Kidney epithelial cell (primary cell): ENCODE results near the gene PTPN4. TPM values are rescaled to one million over a fixed set of nuclear protein-coding genes. Genes with fewer than 3 reads are reported as not detected.

Experiments used
- DNase-seq: peaks from one replicate; pipeline ENCODE4 v3.0.0-alpha.2; 2010; ENCODE audit warnings: low read depth
- H3K27me3 ChIP-seq: 2 replicates; pipeline ENCODE4 v1.6.0; 2011; ENCODE audit warnings: low read length; ENCODE audit not compliant: control insufficient read depth, insufficient read depth
- H3K36me3 ChIP-seq: 2 replicates; pipeline ENCODE4 v1.5.1; 2011; ENCODE audit warnings: low read length; ENCODE audit not compliant: control insufficient read depth, insufficient read depth
- H3K4me3 ChIP-seq: 2 replicates; pipeline ENCODE4 v1.5.1; 2011; ENCODE audit warnings: low read depth, mild to moderate bottlenecking, control low read depth, low read length
- total RNA-seq: library from RNA; depleted of rRNA; stranded (reverse); fragments of >200 nt; gene quantifications from 2 replicates; pipeline ENCODE4 v1.2.3, GENCODE V29; 2015
- TF ChIP-seq, protein P1 (sequence below): IDR thresholded peaks from 2 replicates; pipeline ENCODE4 v1.5.1; 2011; ENCODE audit warnings: mild to moderate bottlenecking, moderate library complexity, low read length, control low read depth, inconsistent platforms; ENCODE audit not compliant: insufficient read depth, poor library complexity, severe bottlenecking

PTPN4 gene
- total RNA-seq, 1 donor from 2014 or later = 11.5 TPM

DNA sequence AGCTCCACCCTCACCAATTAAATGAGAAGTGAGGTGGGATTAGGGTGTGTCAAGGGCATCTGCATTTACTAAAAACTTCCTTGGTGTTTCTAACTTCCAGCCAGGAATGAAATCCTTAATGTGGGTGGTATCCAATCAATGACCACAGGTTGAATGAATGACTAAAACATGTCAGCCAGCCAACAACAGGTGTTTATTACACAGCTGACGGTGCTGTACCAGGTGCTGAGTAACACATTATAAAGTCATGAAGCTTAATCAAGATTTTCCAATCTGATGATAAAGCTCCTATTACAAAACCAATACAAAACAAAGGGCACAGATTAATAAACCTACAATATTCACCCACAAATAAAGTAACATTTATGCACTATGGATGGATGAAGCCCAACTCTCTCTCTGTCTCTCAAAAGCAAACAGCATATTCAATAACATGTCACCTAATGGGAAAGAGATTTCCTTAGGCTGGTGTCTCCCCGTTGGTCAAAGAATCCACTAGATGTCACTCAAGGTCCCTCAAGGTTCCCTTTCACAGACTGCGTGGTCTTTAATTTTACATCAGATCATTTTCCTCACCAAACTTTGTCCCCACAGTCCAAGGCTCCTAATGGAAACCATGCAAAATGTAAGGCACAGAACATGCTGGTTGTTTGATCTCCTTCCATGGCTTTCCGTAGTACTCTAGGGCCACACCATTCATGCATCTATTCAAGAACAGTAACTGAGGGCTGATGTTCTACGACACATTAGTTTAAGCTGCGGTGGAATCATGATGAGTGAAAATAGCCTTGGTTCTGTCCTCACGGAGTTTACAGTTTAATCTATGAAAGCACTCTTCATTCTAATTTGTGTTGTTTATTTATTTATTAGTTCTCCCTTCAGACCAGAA is 6.4 kb upstream of the PTPN4 start:
- Histone ChIP-seq H3K4me3 (no peak overlapping the region), H3K36me3 (no peaks in the 10 kb centered on the region), H3K27me3 (no peaks in the 10 kb centered on the region)
- DNase-seq = no peak
- TF ChIP-seq, protein P1, sequence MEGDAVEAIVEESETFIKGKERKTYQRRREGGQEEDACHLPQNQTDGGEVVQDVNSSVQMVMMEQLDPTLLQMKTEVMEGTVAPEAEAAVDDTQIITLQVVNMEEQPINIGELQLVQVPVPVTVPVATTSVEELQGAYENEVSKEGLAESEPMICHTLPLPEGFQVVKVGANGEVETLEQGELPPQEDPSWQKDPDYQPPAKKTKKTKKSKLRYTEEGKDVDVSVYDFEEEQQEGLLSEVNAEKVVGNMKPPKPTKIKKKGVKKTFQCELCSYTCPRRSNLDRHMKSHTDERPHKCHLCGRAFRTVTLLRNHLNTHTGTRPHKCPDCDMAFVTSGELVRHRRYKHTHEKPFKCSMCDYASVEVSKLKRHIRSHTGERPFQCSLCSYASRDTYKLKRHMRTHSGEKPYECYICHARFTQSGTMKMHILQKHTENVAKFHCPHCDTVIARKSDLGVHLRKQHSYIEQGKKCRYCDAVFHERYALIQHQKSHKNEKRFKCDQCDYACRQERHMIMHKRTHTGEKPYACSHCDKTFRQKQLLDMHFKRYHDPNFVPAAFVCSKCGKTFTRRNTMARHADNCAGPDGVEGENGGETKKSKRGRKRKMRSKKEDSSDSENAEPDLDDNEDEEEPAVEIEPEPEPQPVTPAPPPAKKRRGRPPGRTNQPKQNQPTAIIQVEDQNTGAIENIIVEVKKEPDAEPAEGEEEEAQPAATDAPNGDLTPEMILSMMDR = peak; percentile 68

DNA sequence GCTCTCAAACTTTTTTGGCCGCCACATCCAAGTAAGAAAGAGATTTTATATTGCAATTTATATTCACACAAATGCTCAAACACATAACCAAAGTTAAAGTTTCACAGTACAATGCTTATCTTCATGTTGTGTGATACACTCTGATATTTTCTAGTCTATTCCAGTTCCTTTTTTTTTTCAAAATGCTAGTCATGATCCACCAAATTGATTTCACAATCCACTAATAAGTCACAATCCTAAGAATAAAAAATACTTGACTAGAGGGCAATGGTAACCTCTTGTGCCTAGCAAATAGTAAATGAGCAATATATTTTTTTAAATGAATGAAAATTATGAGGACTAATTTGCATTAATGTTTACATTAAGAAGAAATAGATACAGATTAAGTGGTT is 5.8 kb upstream of the PTPN4 start:
- no peaks in the 10 kb centered on the region for H3K36me3 ChIP-seq
- TF ChIP-seq, protein P1 = no peak
- DNase-seq = no peak

DNA sequence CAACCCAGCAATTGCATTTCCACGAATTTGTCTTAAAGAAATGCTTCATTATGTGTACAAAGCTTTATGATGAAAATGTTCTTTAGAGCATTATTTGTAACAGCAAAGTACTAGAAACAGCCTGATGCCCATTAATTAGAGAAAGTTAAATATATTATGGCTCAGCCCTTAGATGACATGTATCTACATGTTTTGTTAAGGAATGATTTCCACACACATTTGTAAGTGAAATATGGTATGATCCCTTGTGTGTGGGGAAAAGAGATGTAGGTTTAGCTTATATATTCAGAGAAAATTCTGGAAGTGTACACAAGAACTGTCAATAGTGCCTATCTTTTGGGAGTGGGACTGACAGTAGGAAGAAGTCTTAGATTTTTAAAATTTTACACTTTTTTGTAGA is 3.8 kb upstream of the PTPN4 start:
- DNase-seq = no peak
- Histone ChIP-seq H3K4me3 (no peak overlapping the region), H3K27me3 (no peaks in the 10 kb centered on the region), H3K36me3 (no peaks in the 10 kb centered on the region)
- TF ChIP-seq, protein P1 = no peak

More for the DNA sequence above, 5.8 kb upstream of the PTPN4 start:
- no peak overlapping the region for H3K4me3 ChIP-seq
- no peaks in the 10 kb centered on the region for H3K27me3 ChIP-seq

DNA sequence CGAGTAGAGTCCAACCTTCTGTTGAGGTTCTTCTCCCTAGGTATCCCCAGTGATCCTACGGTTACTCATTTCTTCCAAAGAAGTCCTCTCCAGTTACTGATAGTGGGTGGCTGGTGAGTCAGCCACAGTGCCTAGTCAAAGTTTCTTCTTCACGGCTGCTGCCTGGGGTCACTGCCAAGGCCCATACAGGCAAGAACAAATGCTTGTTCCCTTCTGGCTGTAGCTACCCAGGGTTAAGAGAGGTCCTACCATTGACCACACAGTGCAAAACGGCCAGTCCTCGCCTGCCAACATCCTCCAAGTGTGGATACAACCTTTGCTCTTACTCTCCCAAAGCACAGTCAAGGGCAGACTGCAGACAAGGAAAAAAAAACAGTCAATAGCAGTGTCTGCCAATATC is 2.9 kb upstream of the PTPN4 start:
- no peak for DNase-seq

DNA sequence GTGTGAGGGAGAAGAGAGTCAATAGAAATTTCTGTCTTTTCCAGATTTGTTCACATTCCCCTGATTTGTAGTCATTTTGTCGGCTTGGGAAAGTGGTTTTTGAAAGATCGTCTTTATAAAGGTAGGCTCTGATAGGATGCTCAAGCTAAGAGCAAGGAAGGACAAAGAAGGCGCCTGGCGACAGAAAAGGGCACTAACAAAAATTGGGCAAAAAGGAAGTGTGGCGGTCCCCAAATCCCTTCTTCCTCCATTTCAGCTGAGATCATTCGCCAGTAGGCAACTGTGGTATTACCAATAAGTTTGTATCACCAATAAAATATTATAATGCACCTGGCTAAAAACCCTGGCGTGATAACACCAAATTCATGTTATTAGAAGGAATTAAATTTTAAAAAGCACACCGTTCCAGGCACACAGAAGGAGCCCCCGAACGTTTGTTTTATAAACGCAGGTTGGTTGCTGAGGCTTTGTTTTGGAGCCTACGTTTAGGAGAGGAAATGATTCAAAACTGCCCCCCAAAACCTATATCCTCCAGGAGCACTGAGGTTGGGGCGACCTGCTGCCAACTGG is 756 bp upstream of the PTPN4 start:
- Histone ChIP-seq H3K27me3 (no peaks in the 10 kb centered on the region), H3K4me3 (peak overlapping the region; percentile 75), H3K36me3 (no peaks in the 10 kb centered on the region)
- TF ChIP-seq, protein P1 = no peak
- no peak for DNase-seq

More for the DNA sequence above, 2.9 kb upstream of the PTPN4 start:
- Histone ChIP-seq H3K4me3 (no peak overlapping the region), H3K36me3 (no peaks in the 10 kb centered on the region), H3K27me3 (no peaks in the 10 kb centered on the region)
- TF ChIP-seq, protein P1 = no peak
